ENCODE data around the gene ZC3H18. TPM values are rescaled to one million over a fixed set of nuclear protein-coding genes. Genes with fewer than 3 reads are reported as not detected.

ZC3H18 gene
- total RNA-seq, 1 experiment from 2014 or later = 61.8 TPM

DNA sequence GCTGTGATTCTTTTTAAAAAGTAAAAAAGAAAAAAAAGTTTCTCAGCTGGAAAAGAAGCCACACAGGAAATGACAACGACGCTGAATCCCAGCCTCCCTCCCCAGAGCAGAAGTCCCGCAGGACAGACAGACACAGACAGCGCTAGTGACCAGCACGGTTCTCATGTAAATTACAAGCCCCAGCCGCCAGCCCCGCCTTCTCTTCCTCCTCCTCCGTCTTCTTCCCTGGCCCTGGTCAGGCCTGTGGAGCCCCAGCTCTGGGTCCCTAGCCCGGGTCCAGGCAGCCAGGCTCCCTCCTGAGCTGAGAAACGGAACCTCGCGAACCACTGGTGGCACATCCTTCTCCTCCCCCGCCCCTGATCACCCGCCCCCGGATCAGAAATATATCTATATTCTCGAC is 61.2 kb downstream of the ZC3H18 start:
- POLR2A ChIA-PET = no interaction called here
- H3K36me3 Mint-ChIP-seq = peaks cover 26% of the 10 kb centered on the region
- CTCF ChIA-PET = interaction anchor here (0.7 to 3.7 kb wide), 6 partner anchors 13 to 953 kb away, joined by 3 to 29 read pairs (median 5); no protein-coding TSS in a partner anchor
- H3K27me3 Mint-ChIP-seq (ENCODE audit: low read depth) = peaks cover 10% of the 10 kb centered on the region
- no peaks in the 10 kb centered on the region for H3K9me3 Mint-ChIP-seq
- peak overlapping the region; percentile 60 for H3K27ac Mint-ChIP-seq
- peaks cover 15% of the 10 kb centered on the region for H3K4me1 Mint-ChIP-seq
- ATAC-seq (no peak), DNase-seq (ENCODE audit: low spot score) (no peak)
- H3K4me3 Mint-ChIP-seq = no peak overlapping the region
- TF ChIP-seq ZNF416 (CRISPR knock-in tag; IDR thresholded peaks at IDR 0.05) = no peak
- TF ChIP-seq FOXJ3 (CRISPR knock-in tag; IDR thresholded peaks at IDR 0.05; ENCODE audit: borderline replicate concordance) = no peak
- TF ChIP-seq, protein P1, sequence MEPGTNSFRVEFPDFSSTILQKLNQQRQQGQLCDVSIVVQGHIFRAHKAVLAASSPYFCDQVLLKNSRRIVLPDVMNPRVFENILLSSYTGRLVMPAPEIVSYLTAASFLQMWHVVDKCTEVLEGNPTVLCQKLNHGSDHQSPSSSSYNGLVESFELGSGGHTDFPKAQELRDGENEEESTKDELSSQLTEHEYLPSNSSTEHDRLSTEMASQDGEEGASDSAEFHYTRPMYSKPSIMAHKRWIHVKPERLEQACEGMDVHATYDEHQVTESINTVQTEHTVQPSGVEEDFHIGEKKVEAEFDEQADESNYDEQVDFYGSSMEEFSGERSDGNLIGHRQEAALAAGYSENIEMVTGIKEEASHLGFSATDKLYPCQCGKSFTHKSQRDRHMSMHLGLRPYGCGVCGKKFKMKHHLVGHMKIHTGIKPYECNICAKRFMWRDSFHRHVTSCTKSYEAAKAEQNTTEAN (CRISPR knock-in tag; IDR thresholded peaks at IDR 0.05) = no peak
- TF ChIP-seq, protein P2, sequence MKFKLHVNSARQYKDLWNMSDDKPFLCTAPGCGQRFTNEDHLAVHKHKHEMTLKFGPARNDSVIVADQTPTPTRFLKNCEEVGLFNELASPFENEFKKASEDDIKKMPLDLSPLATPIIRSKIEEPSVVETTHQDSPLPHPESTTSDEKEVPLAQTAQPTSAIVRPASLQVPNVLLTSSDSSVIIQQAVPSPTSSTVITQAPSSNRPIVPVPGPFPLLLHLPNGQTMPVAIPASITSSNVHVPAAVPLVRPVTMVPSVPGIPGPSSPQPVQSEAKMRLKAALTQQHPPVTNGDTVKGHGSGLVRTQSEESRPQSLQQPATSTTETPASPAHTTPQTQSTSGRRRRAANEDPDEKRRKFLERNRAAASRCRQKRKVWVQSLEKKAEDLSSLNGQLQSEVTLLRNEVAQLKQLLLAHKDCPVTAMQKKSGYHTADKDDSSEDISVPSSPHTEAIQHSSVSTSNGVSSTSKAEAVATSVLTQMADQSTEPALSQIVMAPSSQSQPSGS (CRISPR knock-in tag; IDR thresholded peaks at IDR 0.05; ENCODE audit: borderline replicate concordance, low read depth) = no peak
- TF ChIP-seq, protein P3, sequence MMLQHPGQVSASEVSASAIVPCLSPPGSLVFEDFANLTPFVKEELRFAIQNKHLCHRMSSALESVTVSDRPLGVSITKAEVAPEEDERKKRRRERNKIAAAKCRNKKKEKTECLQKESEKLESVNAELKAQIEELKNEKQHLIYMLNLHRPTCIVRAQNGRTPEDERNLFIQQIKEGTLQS (CRISPR knock-in tag; conservative IDR thresholded peaks at IDR 0.05) = no peak
- no peak for TF ChIP-seq ZNF671 (CRISPR knock-in tag; IDR thresholded peaks at IDR 0.05)
- no peak for TF ChIP-seq MXD4 (CRISPR knock-in tag; IDR thresholded peaks at IDR 0.05; ENCODE audit: borderline replicate concordance)
- no peak for TF ChIP-seq NR2C2 (CRISPR knock-in tag; IDR thresholded peaks at IDR 0.05)
- TF ChIP-seq NR1H2 (CRISPR knock-in tag; IDR thresholded peaks at IDR 0.05) = no peak
- no peak for TF ChIP-seq RORB (CRISPR knock-in tag; IDR thresholded peaks at IDR 0.05)
- TF ChIP-seq, protein P4, sequence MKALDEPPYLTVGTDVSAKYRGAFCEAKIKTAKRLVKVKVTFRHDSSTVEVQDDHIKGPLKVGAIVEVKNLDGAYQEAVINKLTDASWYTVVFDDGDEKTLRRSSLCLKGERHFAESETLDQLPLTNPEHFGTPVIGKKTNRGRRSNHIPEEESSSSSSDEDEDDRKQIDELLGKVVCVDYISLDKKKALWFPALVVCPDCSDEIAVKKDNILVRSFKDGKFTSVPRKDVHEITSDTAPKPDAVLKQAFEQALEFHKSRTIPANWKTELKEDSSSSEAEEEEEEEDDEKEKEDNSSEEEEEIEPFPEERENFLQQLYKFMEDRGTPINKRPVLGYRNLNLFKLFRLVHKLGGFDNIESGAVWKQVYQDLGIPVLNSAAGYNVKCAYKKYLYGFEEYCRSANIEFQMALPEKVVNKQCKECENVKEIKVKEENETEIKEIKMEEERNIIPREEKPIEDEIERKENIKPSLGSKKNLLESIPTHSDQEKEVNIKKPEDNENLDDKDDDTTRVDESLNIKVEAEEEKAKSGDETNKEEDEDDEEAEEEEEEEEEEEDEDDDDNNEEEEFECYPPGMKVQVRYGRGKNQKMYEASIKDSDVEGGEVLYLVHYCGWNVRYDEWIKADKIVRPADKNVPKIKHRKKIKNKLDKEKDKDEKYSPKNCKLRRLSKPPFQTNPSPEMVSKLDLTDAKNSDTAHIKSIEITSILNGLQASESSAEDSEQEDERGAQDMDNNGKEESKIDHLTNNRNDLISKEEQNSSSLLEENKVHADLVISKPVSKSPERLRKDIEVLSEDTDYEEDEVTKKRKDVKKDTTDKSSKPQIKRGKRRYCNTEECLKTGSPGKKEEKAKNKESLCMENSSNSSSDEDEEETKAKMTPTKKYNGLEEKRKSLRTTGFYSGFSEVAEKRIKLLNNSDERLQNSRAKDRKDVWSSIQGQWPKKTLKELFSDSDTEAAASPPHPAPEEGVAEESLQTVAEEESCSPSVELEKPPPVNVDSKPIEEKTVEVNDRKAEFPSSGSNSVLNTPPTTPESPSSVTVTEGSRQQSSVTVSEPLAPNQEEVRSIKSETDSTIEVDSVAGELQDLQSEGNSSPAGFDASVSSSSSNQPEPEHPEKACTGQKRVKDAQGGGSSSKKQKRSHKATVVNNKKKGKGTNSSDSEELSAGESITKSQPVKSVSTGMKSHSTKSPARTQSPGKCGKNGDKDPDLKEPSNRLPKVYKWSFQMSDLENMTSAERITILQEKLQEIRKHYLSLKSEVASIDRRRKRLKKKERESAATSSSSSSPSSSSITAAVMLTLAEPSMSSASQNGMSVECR (CRISPR knock-in tag; IDR thresholded peaks at IDR 0.05; ENCODE audit: borderline replicate concordance) = no peak
- TF ChIP-seq ZNF219 (CRISPR knock-in tag; IDR thresholded peaks at IDR 0.05; ENCODE audit: borderline replicate concordance) = no peak

DNA sequence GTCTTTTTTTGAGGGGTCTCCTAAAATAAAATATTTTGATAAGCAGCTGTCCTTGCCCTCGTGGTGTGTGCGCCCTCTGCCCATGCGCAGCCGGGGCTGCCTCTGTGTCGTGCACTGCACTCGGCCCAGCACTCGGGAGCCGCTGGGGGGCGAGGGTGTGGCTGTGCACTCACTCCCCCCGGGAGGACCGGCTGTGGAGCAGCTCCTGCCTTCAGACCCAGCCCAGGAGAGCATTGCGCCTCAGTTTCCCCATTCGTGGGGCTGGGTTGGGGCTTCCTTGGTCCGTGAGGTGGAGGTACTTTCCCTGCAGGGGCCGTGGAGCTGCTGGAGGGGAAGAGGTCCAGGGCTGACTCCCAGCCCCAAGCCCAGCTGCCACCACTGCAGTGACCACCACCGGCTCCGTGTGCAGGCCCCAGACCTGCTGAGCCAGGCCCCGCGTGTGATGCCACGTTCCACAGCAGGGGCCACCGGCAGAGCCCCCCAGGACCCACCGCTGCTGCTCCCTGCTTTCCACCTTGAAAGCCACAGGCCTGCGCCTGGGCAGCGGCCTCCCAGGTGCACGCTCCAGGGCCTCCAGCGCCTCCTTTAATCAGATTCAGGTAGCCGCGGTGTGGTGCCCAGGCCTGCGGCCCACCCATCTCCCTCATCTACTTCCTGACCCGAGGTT is 61.9 kb downstream of the ZC3H18 start:
- Mint-ChIP-seq H3K27ac (peak overlapping the region; percentile 83; the same call in 1 of the 2 replicates), H3K4me1 (peaks cover 16% of the 10 kb centered on the region), H3K4me3 (no peak overlapping the region), H3K9me3 (no peaks in the 10 kb centered on the region), H3K36me3 (peaks cover 23% of the 10 kb centered on the region), H3K27me3 (ENCODE audit: low read depth) (peaks cover 10% of the 10 kb centered on the region)
- TF ChIP-seq PRRX2 (CRISPR knock-in tag; IDR thresholded peaks at IDR 0.05) (no peak), ETV6 (CRISPR knock-in tag; IDR thresholded peaks at IDR 0.05) (no peak), HMGA2 (CRISPR knock-in tag; IDR thresholded peaks at IDR 0.05) (no peak), TEAD1 (CRISPR knock-in tag; IDR thresholded peaks at IDR 0.05) (no peak), KAT7 (CRISPR knock-in tag; IDR thresholded peaks at IDR 0.05; ENCODE audit: borderline replicate concordance) (no peak), FOXK1 (CRISPR knock-in tag; IDR thresholded peaks at IDR 0.05) (no peak), IRF2 (CRISPR knock-in tag; IDR thresholded peaks at IDR 0.05; ENCODE audit: borderline replicate concordance, low read depth) (no peak), GRHL2 (CRISPR knock-in tag; IDR thresholded peaks at IDR 0.05; ENCODE audit: insufficient replicate concordance, severe bottlenecking) (no peak), NR3C1 (CRISPR knock-in tag; conservative IDR thresholded peaks at IDR 0.05; ENCODE audit: low read depth) (no peak)
- ATAC-seq = no peak
- ChIA-PET CTCF (interaction anchor here (0.6 to 3.7 kb wide), 10 partner anchors 14 to 115 kb away, joined by 4 to 29 read pairs (median 14); no protein-coding TSS in a partner anchor), POLR2A (interaction anchor here (1.0 to 1.9 kb wide), 2 partner anchors 12 to 22 kb away, joined by 3 to 6 read pairs; no protein-coding TSS in a partner anchor)
- no peak for DNase-seq (ENCODE audit: low spot score)

Data from WTC11 (cell line).